Ishikawa (cell line): ENCODE measurements around the gene SH3RF3.

Experiments
- CEBPB ChIP-seq: IDR thresholded peaks from 2 replicates; pipeline ENCODE4 v1.6.1; 2012
- CREB1 ChIP-seq: IDR thresholded peaks from 2 replicates; pipeline ENCODE4 v1.6.1; 2012; ENCODE audit warnings: low read depth
- EP300 ChIP-seq: IDR thresholded peaks from 2 replicates; pipeline ENCODE4 v1.6.1; 2012; ENCODE audit warnings: borderline replicate concordance
- MAX ChIP-seq: IDR thresholded peaks from 2 replicates; pipeline ENCODE4 v1.6.1; 2012
- NFIC ChIP-seq: IDR thresholded peaks from 2 replicates; pipeline ENCODE4 v1.6.1; 2012
- RAD21 ChIP-seq: IDR thresholded peaks from 2 replicates; pipeline ENCODE4 v1.6.1; 2012; ENCODE audit warnings: low read depth
- REST ChIP-seq: IDR thresholded peaks from 2 replicates; pipeline ENCODE4 v1.6.1; 2012; ENCODE audit warnings: low read depth, mild to moderate bottlenecking
- TAF1 ChIP-seq: IDR thresholded peaks from 2 replicates; pipeline ENCODE4 v1.6.1; 2012; ENCODE audit warnings: low read depth, mild to moderate bottlenecking
- TCF12 ChIP-seq: IDR thresholded peaks from 2 replicates; pipeline ENCODE4 v1.6.1; 2012; ENCODE audit warnings: low read depth
- YY1 ChIP-seq: IDR thresholded peaks from 2 replicates; pipeline ENCODE4 v1.6.1; 2012; ENCODE audit warnings: low read depth

DNA sequence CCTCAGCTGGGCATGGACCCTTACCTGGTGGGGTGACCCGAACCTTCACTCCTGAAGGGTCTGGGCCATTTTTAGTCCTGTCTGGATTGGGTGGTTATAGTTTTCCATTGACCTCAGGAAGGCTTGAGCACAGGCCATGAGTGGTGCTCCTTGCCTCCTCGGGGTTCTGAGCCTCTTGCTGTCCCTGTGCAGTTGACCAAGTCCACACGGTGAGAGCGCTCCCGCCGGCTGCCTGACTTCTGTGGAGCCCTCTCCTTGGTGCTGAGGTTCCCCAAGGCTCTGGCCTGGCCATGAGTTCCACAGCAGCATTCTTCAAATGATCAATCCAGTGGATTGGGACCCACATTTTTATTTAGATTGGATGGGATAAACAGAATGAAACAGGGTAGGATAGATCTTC is 325.3 kb downstream of the SH3RF3 start:
- TF ChIP-seq CEBPB, result no peak
- TF ChIP-seq TAF1, result no peak
- no peak for TF ChIP-seq RAD21
- peak; percentile 69 for TF ChIP-seq REST
- no peak for TF ChIP-seq NFIC
- TF ChIP-seq MAX, result no peak
- TF ChIP-seq CREB1, result no peak
- no peak for TF ChIP-seq YY1
- TF ChIP-seq EP300, result no peak
- TF ChIP-seq TCF12, result no peak
